SKM-1 treated with dmso at 0.1 percent for 144 hours (cell line): ENCODE data around the gene SENP7.
"Not testable (repeated sequence)": the region's sequence is repeated elsewhere in the genome, so short reads cannot be mapped to it uniquely, and the experiment has no call there.

Experiments
- DNase-seq: peaks from one replicate; lab custom pipeline; 2025; ENCODE audit not compliant: unreplicated experiment; lab: John Stamatoyannopoulos, UW

SENP7 gene

GRCh38 chr3:101362406-101362805 is 150.6 kb downstream of the SENP7 start:
- no peak for DNase-seq

GRCh38 chr3:101351829-101352228 is 161.2 kb downstream of the SENP7 start:
- DNase-seq: no peak

- DNase-seq: no peak
These were observed 172.4 kb downstream of the SENP7 start for GRCh38 chr3:101340591-101340990.

- DNase-seq: no peak
These were observed 179.1 kb downstream of the SENP7 start for GRCh38 chr3:101333883-101334282.

- DNase-seq: no peak
These were observed 183.9 kb downstream of the SENP7 start for GRCh38 chr3:101329016-101329673.

GRCh38 chr3:101325393-101326134 is 187.4 kb downstream of the SENP7 start:
- DNase-seq: no peak

GRCh38 chr3:101320475-101320874 is 192.5 kb downstream of the SENP7 start, which contains the start of gene IMPG2:
Gene IMPG2, minus strand, starts transcription at chr3:101320575. Its CDS starts 203 bp downstream, at chr3:101320372.
- no peak for DNase-seq

- DNase-seq: no peak
These were observed 193.5 kb downstream of the SENP7 start for GRCh38 chr3:101319531-101319930.

GRCh38 chr3:101312545-101312944 is 200.5 kb downstream of the SENP7 start:
- no peak for DNase-seq

GRCh38 chr3:101311676-101312075 is 201.3 kb downstream of the SENP7 start:
- DNase-seq: no peak

GRCh38 chr3:101310978-101311375 is 202.0 kb downstream of the SENP7 start:
- no peak for DNase-seq

- not testable (repeated sequence) for DNase-seq
These were observed 204.8 kb downstream of the SENP7 start for GRCh38 chr3:101308147-101308772.

GRCh38 chr3:101303836-101304235 is 209.2 kb downstream of the SENP7 start:
- DNase-seq: no peak

GRCh38 chr3:101303089-101303731 is 209.8 kb downstream of the SENP7 start:
- DNase-seq: no peak

GRCh38 chr3:101300073-101300472 is 212.9 kb downstream of the SENP7 start:
- no peak for DNase-seq

- DNase-seq: no peak
These were observed 221.0 kb downstream of the SENP7 start for GRCh38 chr3:101292027-101292426.

GRCh38 chr3:101288294-101288693 is 224.7 kb downstream of the SENP7 start:
- no peak for DNase-seq

- DNase-seq: no peak
These were observed 228.3 kb downstream of the SENP7 start for GRCh38 chr3:101284757-101285156.

GRCh38 chr3:101281521-101282030 is 231.4 kb downstream of the SENP7 start:
- no peak for DNase-seq

GRCh38 chr3:101279765-101280385 is 233.1 kb downstream of the SENP7 start:
- DNase-seq: no peak

- DNase-seq: no peak
These were observed 233.8 kb downstream of the SENP7 start for GRCh38 chr3:101279162-101279561.
